Measurements from ENCODE around the gene SETD6. TPM values are rescaled to one million over a fixed set of nuclear protein-coding genes. Genes with fewer than 3 reads are reported as not detected.

The SETD6 gene
- total and polyA plus RNA-seq, 2 of the 13 experiments (the other 11 are each of a cell fraction or from before 2014, with no cell fraction given): 24.0 to 25.7 TPM

GRCh38 chr16:58515125-58515870 is at the start of gene SETD6 (continued):
- TF ChIP-seq HMGXB4 (CRISPR knock-in tag; IDR thresholded peaks at IDR 0.05; ENCODE audit: borderline replicate concordance in 1 of 2, low read depth in 1 of 2) (peak; percentile 81 to 94; a peak in 3 of 4 replicates), HES4 (CRISPR knock-in tag; IDR thresholded peaks at IDR 0.05; ENCODE audit: borderline replicate concordance) (0 out of 2 replicates have a peak, but pooled peaks have one; percentile 44), EZH2 (conservative IDR thresholded peaks at IDR 0.05; ENCODE audit: low read depth, low read length) (no peak), CBX1 (IDR thresholded peaks at IDR 0.05; ENCODE audit: low read depth) (peak; percentile 76), ATF7-NPFF (CRISPR knock-in tag; IDR thresholded peaks at IDR 0.05; ENCODE audit: low read depth) (peak; percentile 97), PHF20 (CRISPR knock-in tag; IDR thresholded peaks at IDR 0.05) (peak; percentile 89), KDM5B (CRISPR knock-in tag; IDR thresholded peaks at IDR 0.05; ENCODE audit: borderline replicate concordance) (peak; percentile 99), RORA (CRISPR knock-in tag; IDR thresholded peaks at IDR 0.05) (no peak), RFX3 (CRISPR knock-in tag; IDR thresholded peaks at IDR 0.05) (peak; percentile 19; the same call in 1 of the 2 replicates), ZBED4 (CRISPR knock-in tag; IDR thresholded peaks at IDR 0.05; ENCODE audit: borderline replicate concordance) (peak; percentile 78), ZNF772 (CRISPR knock-in tag; IDR thresholded peaks at IDR 0.05) (peak; percentile 96), SCMH1 (CRISPR knock-in tag; IDR thresholded peaks at IDR 0.05; ENCODE audit: borderline replicate concordance) (no peak)
- TF ChIP-seq, protein P1, sequence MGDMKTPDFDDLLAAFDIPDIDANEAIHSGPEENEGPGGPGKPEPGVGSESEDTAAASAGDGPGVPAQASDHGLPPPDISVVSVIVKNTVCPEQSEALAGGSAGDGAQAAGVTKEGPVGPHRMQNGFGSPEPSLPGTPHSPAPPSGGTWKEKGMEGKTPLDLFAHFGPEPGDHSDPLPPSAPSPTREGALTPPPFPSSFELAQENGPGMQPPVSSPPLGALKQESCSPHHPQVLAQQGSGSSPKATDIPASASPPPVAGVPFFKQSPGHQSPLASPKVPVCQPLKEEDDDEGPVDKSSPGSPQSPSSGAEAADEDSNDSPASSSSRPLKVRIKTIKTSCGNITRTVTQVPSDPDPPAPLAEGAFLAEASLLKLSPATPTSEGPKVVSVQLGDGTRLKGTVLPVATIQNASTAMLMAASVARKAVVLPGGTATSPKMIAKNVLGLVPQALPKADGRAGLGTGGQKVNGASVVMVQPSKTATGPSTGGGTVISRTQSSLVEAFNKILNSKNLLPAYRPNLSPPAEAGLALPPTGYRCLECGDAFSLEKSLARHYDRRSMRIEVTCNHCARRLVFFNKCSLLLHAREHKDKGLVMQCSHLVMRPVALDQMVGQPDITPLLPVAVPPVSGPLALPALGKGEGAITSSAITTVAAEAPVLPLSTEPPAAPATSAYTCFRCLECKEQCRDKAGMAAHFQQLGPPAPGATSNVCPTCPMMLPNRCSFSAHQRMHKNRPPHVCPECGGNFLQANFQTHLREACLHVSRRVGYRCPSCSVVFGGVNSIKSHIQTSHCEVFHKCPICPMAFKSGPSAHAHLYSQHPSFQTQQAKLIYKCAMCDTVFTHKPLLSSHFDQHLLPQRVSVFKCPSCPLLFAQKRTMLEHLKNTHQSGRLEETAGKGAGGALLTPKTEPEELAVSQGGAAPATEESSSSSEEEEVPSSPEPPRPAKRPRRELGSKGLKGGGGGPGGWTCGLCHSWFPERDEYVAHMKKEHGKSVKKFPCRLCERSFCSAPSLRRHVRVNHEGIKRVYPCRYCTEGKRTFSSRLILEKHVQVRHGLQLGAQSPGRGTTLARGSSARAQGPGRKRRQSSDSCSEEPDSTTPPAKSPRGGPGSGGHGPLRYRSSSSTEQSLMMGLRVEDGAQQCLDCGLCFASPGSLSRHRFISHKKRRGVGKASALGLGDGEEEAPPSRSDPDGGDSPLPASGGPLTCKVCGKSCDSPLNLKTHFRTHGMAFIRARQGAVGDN (CRISPR knock-in tag; IDR thresholded peaks at IDR 0.05): peak; percentile 99
- TF ChIP-seq, protein P2, sequence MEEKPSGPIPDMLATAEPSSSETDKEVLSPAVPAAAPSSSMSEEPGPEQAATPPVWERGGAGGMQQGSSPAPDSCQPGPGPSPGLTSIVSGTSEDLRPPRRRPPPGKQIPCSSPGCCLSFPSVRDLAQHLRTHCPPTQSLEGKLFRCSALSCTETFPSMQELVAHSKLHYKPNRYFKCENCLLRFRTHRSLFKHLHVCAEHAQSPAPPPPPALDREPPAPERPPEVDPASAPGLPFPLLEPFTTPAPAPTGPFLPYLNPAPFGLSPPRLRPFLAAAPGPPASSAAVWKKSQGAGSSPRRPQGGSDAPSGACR (CRISPR knock-in tag; IDR thresholded peaks at IDR 0.05): peak; percentile 90
- TF ChIP-seq, protein P3, sequence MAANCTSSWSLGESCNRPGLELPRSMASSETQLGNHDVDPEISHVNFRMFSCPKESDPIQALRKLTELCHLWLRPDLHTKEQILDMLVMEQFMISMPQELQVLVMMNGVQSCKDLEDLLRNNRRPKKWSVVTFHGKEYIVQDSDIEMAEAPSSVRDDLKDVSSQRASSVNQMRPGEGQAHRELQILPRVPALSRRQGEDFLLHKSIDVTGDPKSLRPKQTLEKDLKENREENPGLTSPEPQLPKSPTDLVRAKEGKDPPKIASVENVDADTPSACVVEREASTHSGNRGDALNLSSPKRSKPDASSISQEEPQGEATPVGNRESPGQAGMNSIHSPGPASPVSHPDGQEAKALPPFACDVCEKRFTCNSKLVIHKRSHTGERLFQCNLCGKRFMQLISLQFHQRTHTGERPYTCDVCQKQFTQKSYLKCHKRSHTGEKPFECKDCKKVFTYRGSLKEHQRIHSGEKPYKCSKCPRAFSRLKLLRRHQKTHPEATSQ (CRISPR knock-in tag; IDR thresholded peaks at IDR 0.05; ENCODE audit: borderline replicate concordance): no peak; the same call in 1 of the 2 replicates

Measured in HepG2 (cell line).